HG03520 (cell line): ENCODE results near the gene RHBDL3.

Experiments used
- ATAC-seq: cut with Tn5 transposase; IDR thresholded peaks from one replicate; pipeline ENCODE4 v1.9.1; 2021; ENCODE audit warnings: mild to moderate bottlenecking, moderate library complexity; ENCODE audit not compliant: unreplicated experiment

RHBDL3 gene

DNA sequence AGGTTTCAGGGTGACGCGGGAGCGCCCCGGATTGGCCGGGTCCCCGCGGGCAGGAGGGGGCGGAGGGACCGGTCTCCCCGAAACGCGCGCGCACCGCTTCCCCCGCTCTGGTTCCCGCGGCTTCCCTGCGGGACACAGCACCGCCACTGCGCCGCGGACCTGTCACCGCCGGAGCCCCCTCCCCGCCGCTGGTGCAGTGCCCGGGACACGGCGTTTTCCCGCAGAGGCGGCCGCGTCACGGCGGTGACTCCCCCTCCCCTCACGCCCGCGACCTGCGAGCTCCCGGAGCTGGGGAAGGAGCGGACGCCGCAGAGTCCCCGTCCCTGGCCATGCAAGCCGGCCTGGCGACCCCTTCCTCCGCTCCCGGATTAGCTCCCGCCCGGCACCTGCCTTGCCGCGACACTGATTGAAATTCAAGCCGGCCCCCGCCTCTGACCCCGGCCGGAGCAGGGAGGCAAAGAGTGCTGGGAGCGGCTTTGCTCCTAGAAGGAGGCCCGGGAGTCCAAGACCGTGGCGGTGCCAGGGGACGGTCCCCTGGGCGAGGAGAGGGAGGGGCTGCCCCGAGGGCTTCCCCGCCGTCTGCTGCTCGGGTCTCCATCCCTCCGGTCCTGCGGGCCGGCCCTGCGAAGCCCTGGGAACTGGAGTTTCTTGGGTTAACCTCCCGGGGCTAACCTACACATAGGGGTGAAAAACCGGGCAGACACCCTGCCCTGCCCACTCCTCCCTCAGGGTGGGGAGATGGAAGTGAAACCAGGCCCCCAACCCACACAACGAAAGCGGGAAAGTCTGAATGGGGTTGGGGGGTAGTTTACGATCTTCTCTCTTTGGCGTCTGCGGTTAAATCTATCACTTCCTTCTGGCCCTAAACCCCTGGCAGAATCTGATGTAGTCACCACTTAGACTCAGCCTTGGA, 1.0 kb downstream of the RHBDL3 start:
- no peak for ATAC-seq

DNA sequence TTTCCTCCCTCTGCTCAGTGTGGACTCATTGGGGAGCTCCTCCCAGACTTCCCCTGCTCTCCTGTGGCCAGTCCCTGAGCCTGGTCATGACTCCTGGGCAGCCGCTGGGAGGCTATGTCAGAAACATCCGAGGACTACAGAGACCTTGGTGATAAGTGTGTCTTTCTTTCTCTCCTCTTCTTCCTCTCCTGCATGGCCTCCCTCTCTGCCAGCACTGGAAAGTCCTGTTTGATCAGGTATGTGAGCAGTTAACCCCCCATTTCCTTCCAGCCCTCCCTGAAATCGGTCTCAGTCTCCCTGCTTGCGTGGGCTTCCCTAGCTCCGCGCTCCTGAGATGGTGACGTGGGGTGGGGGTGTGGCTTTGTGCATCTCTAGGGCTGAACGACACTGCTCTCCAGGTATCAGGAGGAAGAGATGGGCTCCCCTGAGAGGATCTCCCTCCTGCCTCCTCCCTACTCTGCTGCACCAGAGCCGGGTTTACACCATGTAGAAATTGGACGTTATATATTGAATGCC, 2.1 kb downstream of the RHBDL3 start:
- ATAC-seq = no peak

DNA sequence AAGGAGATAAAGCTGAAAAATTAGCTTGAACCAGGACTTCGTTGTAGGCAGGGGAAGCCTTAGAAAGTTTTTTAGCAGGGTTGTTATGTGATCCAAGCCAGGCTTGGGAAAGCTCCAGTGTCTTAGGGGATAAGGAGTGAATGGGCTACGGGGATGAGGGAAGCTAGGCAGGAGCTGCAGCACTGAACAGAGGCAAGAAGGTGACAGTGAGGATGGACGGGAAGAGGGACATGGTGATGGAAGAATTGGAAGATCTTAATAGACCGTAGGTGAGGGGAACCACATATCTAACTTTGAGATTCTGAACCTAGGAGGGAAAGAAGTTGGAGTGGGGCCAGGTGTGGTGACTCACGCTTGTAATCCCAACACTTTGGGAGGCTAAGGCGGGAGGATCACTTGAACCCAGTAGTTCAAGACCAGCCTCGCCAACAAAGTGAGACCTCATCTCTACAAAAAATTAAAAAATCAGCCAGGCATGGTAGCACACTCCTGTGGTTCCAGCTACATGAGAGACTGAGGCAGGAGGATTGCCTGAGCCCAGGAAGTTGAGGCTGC, 3.2 kb downstream of the RHBDL3 start:
- no peak for ATAC-seq

DNA sequence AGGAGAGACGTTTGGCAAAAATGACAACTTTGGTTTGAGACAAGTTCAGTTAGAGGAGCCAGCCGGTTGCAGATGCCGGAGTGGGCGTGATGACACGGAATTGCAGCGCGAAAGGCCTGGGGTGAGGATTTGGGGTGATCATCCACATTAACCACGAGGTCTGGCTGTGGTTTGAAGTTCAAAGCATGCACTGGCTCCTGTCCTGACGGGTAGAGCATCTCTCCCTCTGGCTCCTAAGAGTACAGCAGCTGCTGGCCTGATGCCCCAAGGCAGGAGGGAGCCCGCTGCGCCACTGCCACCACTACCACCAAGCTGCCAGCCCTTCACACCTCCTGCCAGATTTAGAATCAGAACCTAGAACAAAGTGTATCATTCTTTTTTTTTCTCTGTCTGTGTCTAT, 3.7 kb downstream of the RHBDL3 start:
- no peak for ATAC-seq

DNA sequence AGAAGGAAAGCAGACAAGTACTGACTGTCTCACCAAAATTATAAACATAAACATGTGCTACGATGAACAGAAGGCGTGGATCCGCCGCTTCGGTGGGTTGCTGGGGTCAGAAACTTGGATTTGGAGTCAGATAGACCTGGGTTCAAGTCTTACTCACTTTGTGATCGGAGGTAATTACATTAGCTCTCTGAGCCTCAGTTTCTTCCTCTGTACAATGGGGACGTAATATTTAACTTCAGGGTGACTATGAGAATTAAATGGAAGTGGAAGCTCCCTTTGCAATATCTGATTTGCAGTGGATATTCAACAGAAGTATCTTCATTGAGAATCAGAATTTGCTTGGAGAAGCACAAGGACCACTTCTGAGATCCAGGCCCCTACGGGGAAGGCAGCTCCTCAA, 6.2 kb downstream of the RHBDL3 start:
- no peak for ATAC-seq

DNA sequence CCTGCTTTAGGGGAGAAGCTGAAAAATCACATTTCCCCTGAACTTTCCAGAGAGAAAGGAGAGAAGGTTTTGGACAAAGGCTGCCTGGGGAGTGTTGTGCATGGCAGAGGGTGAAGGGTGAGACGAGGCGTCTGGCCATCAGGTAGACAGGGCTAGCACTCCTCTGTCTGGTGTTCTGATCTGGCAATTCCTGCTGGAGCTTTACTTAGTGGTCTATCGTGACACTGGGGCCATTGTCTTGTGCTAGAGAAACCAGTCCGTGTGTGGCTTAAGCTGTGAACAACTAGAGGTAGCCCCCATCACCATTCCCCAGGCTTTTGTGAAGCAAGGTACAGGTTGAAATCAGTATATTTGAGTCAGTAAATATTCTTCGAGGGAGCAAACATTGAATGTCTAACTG, 8.5 kb downstream of the RHBDL3 start:
- ATAC-seq = no peak

DNA sequence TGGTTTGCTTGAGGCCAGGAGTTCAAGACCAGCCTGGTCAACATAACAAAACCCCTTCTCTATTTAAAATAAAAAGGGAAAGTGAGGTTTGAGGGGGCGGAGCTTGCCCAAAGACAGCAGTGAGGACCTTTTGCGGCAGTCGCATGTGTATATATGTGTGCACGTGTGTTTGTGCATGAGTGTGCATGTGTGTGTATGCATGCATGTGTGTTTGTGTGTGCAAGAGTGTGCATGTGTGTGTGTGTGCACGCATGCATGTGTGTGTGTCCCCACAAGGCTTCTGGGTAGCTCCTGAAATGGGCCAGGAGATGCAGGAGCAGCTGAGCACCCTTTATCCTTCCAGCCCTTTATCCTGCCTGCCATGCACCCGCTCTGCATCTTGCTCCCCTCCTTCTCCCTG, 9.0 kb downstream of the RHBDL3 start:
- ATAC-seq = no peak

DNA sequence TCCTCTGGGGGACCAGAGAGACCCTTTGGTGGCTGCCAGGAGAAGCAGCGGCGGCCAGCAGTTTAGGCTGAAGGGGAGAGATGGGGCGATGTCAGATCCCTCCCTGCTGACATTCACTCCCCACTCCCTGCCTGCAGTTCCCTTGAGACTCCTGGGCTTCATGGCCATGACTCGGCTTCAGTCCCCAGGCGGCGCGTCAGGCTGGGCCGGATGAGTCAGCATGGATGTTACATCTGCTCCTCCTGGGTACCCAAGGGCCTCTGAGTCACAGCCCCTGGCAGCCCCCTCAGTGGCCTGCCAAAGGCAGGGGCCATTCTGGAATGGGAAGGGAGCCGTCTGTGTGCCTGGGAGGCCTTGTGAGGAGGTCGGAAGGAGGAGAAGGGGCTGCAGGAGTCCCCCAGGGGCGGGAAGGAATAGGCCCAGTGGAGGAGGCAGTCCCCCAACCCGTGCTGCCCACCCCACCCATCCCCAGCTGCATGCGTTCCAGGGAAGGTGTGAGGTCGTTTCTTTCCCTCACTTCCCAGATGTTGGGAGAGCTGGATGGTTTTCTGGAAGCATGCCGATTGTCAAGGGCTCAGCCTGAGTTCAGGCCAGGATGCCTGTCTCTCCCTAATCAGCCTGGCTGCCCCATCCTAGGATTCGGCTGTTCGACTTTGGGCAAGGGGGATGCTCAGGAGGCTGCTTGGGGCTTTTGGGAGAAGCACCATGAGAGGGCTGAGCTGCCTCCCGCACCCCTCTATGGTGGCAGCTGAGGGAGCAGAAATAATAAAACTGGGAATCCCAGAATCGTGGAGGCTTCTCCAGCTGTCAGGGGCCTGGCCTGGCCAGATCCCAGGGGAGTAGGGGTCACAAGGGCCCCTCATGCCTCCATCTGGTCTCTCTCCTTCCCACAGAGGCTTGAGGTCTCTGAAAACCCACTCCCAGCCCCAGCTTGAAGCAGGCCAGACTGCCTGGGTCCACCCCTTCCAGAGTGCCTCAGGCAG, 9.7 kb downstream of the RHBDL3 start:
- ATAC-seq = no peak

DNA sequence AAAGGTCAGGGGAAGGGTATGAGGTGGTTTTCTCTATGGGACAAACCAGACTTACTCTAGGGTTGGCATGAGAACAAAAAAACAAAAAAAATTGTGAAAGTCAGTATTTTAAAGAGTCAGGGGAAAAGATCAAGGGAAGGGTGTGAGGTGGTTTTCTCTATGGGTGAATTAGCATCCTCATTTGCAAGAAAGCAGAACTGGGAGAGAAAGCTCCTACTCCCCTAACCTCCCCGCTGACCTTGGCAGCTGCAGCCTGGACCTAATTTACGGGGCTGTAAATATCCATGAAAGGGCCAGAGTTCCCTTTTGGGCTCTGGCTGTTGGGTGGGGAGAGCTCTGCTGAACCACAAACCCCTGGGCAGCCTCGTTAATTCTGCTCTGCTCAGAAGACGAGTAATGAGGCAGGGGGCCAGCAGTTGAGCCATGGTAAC, 10.6 kb downstream of the RHBDL3 start:
- no peak for ATAC-seq

DNA sequence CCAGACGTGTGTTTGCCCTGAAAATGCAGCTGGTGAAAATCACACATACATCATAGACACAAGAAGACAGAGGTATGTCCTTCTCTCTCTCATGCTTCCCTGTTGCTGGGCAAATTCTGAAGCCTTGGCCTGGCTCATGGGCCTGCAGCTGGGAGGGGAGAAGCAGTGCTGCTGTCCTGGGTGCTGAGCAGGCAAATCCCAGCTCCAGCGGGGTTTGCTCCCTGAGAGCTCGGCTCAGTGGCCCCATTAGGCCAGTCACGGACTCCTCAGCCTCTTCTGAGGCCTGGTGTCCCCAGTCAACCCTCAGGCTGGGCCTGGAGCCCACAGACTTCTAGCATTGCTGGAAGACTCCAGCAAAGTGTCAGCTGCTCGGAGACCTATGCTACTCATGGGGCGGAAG, 11.7 kb downstream of the RHBDL3 start:
- ATAC-seq = no peak

DNA sequence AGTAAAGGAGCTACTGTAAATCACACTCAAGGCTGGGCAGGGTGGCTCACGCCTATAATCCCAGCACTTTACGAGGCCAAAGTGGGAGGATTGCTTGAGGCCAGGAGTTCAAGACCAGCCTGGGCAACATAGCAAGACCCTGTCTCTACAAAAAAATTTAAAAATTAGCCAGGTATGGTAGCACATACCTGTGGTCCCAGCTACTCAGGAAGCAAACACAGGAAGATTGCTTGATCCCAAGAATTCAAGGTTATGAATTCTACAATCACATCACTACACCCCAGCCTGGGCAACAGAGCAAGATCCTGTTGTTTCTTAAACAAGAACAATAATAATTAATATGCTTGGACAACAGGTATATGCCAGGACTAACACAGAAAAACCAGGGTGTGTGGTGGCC, 13.2 kb downstream of the RHBDL3 start:
- ATAC-seq = no peak

DNA sequence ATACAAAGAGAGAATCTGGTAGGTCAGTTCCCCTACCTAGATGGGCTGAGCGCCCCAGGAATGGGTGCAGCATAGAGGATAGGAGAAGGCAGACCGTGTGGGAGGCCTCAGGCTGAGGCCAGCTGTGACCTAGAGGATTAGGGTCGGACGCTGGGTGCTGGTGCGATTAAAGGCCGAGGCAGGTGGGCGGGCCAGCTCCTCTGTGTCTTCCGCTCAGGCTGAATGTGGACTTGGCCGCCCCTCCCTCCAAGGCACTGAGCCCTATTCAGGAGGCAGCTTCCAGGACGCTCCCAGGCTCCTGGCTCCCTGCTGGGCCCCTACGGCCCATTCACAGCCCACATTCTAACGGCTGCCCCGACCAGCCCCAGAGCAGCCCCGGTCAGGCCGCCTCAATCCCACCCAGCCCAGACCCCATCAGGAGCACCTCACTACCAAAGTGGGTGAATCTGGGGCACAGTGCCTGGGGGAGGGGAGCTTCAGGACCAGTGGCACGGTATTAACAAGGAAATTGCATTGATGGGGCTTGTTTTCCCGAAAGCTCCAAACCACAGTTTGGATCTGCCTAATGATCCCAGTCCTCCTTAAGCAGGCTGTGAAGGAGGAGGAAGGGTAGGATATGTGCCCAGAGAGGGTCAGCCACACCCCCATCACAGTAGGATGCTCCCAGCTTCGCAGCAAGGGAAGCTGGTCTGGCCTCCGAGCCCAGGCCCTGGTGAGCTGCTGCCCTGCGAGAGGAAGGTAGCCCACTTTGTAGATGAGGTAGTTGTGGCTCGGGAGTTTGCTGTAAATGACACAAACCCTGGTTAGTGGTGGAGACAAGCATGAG, 14.5 kb downstream of the RHBDL3 start:
- no peak for ATAC-seq

DNA sequence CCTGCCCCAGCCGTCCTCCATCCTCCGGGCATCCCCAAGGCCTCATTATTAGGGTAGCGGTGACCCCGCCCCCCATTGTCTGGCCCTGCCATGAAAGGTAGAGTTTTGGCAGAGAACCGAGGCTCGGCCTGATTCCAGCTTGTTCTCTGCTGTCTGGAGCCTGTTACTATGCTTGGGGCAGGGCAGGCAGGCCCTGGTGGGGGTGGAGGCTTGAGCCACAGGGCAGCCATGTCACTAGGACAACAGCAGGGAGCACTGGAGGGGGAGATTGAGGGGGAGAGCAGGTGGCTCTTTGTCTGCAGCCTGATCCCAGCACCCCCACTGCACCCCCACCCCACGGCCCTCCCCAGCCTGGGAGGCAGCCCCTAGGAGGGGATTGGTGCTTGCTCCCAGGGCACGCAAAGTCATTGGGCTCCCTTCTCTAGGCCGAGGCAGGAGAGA, 15.4 kb downstream of the RHBDL3 start:
- ATAC-seq = no peak

DNA sequence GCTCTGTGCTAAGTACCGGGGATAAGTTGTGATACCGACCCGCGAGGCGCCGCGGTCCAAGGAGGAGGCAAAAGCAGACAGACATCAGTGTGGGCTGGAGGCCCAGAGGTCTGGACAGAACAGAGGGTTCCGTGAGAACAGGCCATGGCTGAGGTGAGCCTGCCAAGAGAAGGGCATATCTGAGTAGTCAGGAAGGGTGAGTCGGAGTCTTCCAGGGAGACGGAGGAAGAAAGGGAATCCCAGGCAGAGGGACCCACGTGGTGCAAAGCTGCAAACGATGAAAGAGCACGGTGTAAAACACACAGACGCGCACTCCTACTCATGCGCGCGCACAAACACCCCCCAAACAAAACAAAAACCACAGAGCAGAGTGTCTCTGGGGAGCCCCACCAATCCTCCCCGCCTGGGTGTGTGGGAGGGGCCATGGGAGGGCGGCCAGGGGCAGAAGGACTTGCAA, 18.1 kb downstream of the RHBDL3 start:
- ATAC-seq = no peak

DNA sequence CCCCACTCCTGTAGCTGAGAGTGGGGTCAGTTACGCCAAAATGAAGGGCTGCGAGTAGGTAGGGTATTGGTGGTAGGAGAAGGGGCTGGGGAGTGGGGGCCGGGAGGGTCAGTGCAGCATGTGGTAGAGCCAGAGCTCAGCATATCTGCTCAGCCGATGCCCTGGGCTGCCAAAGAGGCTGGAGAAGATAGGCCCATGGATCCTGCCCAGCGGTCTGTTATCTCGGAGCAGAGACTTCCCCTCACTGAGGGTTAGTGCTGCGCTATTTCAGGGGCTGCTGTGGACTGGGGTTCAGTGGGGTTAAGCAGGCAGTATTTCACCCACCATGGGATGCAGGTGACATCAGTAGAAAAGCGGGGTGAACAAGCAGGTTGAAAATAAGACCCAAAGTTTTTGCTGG, 19.7 kb downstream of the RHBDL3 start:
- no peak for ATAC-seq

DNA sequence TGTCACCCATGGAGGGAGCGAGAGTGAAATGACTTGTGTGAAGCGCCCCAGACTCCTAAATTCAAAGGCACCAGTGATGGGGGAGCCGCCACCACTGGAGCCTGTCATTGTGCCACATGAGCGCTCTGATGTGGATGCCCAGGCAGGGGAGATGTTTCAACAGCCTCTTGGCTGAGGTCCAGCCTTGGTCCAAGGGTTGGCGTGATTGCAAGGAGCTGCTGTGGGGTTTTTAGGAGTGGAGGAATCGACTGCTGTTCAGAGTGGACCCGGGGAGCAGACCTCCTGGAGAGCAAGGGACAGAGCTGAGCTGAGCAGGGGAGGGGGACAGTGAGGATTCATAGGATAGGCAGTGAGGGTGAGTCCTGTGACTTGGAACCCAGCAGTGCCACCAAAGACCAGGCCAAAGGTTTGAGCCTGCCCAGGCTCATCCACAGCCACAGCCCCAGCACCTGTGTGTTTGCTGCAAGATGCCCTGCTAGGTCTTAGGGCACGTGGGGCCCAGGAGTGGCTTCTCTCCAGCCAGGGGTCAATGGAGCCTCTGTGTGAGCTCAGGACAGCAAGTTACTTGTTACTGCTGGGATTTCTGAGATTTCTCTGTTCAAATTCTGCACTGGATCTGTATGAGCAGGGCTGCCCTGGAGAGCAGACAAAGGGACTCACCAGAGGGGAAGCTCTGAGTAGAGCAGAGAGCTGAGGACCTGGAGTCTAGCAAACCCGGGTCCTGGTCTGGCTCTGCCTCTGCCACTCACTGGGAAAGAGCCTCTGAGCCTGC, 20.3 kb downstream of the RHBDL3 start:
- no peak for ATAC-seq

DNA sequence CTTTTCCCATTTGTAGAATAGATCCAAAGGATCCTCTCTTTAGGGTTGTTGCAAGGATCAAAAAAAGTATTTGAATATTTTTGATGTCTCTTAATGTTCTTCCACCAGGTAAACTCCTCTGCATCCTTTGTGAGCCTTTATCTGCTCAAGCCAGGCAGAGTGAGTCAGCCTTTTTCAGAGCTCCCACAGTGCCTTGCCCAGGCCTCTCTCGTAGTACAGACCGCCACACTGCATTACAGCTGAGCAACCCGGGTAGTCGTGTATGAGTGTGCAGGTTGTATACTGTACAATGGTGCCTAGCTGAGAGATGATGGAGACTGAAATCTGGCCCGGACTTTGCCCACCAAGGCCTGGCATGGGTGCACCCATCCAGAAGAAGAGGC, 20.9 kb downstream of the RHBDL3 start:
- no peak for ATAC-seq

DNA sequence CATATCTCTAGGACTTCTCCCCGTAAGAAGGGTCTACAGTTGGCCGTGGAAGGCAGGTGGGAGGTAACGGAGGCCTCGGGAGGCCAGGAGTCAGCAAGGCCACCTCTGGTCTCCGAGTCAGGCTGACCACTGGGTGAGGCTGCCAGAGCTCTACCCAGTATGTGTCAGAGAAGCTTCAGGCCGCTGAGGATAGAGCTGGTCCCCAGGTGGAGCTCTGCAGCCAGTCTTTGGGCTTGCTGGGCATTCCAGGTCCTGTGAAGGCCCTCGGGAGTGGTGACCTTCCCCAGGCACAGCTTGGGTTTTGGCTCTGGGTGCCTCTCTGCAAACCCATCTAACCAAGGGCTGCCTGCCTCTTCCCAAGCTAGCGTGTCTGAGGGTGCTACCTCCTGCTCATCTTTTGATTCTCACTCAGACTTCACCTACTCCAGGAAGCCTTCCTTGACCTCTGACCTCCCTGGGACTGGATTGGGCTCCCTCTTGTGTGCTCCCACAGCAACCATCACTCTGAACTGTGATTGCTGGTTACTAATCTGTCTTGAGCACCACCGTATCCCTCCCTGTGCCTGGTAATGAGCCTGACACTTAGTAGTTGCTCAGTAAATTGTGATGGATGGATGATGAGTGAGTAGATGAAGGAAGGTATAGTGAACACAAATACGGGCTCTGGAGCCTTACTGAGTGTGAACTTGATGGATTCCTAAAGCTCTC, 22.3 kb downstream of the RHBDL3 start:
- ATAC-seq = no peak

DNA sequence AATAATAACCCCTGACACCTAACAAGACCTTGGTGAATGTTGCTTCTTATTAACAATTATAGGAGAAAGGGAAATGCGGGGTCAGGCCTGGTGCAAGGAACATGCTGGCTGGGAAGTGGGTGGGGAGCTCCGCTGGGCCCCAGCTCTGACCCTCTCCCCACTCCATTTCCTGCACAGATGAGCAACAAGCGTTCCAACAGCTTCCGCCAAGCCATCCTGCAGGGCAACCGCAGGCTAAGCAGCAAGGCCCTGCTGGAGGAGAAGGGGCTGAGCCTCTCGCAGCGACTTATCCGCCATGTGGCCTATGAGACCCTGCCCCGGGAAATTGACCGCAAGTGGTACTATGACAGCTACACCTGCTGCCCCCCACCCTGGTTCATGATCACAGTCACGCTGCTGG, 23.0 kb downstream of the RHBDL3 start:
- ATAC-seq = no peak
